Measurements from ENCODE around the gene SIRT2.
"Not testable (repeated sequence)": the region's sequence is repeated elsewhere in the genome, so short reads cannot be mapped to it uniquely, and the experiment has no call there.

Gene SIRT2

DNA sequence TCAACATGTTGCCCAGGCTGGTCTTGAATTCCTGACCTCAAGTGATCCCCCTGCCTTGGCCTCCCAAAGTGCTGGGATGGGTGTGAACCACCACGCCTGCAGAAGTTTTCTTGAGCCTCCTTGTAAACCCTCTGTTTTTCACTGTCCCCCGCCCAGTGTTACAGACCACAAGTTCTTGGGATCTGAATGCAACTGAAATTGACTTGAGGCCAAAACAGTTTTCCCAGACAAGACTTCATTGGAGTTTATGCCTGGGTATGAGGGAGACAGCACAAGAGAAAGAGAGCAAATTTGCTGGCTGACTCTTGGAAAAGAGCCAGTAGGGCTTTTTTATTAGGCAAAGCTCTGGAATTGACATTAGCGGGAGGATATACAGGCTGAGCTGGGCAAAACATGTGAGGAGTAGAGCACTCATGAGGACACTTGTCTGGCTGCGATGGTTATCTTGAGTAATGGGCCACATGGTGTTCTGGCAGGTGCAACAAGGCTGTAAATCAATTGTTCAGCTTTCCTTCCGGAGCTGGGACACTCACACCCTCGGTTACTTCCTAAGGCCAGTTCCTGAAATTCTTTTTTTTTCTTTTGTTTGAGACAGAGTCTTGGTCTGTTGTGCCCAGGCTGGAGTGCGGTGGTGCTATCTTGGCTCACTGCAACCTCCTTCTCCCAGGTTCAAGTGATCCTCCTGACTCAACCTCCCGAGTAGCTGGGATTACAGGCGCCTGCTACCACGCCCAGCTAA lies 36.9 kb downstream of the SIRT2 start:
- DNase-seq = peak; percentile 72

DNA sequence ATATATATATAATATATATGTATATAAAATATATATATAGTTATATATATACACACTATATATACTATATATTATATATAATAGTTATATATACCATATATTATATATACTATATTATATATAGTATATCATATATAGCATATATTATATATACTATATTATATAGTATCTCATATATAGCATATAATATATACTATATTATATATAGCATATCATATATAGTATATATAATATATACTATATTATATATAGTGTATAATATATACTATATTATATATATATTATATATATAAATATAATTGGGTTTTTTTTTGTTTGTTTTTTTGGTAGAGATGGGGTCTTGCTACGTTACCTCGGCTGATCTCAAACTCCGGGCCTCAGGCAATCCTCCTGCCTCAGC lies 38.0 kb downstream of the SIRT2 start:
- no peak for DNase-seq

DNA sequence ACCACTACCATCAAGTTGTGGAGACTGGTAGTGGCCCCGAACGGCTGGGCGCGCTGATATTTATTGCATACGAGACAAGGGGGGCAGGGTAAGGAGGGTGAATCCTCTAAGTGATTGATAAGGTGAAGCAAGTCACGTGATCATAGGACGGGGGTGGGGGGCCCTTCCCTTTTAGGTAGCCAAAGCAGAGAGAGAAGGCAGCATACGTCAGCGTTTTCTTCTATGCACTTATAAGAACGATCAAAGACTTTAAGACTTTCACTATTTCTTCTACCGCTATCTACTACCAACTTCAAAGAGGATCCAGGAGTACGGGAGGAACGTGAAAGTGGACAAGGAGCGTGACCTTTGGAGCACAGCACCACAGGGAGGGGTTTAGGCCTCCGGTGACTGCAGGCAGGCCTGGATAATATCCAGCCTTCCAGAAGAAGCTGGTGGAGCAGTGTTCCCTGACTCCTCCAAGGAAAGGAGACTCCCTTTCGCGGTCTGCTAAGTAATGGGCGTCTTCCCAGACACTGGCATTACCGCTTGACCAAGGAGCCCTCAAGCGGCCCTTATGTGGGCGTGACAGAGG lies 39.7 kb downstream of the SIRT2 start:
- DNase-seq = not testable (repeated sequence)

DNA sequence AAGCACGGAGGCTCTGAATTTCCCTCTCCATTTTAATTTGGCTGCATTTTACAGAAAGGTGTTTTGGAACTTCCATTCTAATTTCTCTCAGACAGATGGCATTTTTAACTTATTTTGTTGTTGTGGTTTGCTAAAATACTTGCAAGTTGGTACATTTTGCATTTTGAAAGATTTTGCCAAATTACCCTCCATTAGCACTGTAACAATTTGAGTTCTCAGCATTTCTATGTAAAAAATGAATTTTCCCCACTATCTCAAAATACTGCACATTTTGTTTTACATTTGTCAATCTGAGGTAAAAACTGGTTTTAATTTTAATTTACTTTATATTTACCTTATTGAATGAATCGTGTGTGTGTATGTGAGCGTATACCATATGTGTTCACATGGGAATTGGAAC lies 42.6 kb downstream of the SIRT2 start:
- no peak for DNase-seq

DNA sequence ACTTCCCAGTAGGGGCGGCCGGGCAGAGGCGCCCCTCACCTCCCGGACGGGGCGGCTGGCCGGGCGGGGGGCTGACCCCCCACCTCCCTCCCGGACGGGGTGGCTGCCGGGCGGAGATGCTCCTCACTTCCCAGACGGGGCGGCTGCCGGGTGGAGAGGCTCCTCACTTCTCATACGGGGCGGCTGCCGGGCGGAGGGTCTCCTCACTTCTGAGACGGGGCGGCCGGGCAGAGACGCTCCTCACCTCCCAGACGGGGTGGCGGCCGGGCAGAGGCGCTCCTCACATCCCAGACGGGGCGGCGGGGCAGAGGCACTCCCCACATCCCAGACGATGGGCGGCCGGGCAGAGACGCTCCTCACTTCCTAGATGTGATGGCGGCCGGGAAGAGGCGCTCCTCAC lies 43.7 kb downstream of the SIRT2 start:
- DNase-seq = not testable (repeated sequence)

DNA sequence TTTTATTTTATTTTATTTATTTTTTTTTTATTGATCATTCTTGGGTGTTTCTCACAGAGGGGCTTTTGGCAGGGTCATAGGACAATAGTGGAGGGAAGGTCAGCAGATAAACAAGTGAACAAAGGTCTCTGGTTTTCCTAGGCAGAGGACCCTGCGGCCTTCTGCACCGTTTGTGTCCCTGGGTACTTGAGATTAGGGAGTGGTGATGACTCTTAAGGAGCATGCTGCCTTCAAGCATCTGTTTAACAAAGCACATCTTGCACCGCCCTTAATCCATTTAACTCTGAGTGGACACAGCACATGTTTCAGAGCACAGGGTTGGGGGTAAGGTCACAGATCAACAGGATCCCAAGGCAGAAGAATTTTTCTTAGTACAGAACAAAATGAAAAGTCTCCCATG lies 44.5 kb downstream of the SIRT2 start:
- not testable (repeated sequence) for DNase-seq

DNA sequence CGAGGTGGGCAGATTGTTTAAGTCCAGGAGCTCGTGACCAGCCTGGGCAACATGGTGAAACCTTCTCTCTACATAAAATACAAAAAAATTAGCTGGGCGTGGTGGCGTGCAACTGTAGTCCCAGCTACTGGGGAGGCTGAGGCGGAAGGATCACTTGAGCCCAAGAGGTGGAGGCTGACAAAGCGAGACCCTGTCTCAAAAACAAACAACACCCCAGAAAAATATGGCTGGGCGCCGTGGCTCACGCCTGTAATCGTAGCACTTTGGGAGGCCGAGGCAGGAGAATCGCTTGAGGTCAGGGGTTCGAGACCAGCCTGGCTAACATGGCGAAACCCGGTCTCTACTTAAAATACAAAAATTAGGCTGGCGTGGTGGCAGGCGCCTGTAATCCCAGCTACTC lies 46.2 kb downstream of the SIRT2 start:
- no peak for DNase-seq

DNA sequence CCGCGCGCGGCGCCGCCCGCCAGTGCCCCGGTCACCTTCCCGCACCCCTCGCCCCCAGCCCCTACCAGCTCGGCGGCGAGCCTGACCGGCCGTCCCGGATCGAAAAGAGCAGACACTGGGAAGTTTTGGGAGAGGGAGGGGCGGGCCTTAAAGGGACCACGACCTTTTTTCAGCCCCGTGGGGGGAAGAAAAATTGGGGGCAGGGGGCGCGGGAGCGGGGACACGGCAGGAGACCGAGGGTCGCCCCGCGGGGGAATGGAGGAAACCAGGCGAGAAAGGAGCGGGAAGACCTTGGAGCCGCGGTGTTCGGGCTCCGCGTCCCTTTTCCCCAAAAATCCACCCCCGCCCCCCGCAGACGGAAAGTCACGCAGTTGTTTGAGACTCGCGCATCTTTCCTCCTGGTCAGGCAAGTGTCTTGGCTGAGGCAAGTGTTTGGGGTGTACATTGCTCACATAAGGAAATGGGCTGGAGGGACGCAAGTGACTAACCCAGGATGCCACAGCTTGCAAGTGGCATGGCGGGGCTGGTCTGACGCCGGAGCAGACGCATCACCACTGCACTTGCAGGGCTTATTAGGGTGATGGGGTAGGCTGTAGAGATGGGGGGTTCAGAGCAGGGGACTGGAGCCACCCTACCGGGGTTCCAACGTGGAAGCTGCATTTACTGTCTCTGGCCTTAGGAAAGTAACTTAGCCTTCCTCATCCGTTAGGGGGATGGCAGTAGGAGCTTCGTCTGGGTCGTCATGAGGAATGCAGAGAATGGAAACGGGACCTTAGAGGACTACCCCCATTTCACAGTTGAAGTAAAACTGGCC lies 47.0 kb downstream of the SIRT2 start:
- DNase-seq = peak; percentile 78

DNA sequence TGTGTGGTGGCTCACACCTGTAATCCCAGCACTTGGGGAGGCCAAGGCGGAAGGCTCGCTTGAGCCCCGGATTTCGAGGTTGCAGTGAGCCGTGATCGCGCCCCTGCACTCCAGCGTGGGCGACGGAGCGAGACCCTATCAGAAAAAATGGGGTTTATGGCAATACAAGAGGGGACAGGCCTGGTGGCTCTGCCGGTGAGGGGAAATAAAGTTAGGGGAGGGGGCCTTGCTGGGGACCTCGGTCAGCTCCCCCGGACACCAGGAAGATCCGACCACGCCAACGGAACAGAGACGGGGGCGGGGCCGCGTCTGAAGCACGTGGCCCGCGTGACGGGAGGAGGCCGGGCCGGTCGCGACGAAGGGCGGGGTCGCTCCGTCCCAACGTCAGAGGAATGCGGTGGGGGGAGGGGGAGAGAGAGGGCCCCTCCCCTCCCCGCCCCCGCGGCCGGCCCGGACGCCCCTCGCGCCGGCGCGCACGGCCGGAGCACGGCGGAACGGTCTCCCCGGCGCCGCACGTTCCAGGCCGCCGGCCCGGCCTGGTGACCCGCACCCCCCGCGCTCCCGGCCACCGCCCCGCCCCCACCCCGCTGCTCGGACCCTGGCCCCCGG lies 47.7 kb downstream of the SIRT2 start:
- DNase-seq = peak; percentile 98

DNA sequence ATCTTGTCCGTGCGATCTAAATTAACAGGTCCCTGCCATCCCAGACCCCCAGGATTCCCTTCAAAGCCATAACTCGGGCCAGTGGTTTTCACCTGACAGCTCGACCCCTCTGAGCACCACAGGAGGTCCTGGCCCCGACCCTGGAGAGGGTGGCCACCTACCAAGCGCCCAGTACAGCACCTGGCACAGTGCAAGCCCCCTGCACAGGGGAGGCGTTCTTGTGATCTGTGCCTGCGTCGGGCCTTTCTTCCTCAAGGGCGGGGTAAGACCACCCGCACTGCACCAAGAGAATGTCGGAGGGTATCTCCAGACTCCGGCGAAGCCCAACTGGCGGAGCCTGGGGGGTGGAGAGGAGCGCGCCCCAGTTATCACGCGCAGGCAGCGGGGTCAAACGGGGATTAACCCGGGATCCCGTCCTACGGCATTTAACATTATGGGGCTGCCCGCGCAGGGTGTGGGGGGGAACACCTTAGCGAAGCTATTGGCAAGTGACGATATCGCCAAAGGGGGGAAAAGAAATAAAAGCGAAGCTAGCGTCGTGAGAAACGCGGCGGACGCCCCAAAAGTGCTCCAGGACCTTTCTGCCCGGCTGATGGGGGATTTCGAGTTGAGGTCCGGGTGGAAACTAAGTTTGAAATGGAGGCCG lies 48.3 kb downstream of the SIRT2 start:
- DNase-seq = peak; percentile 66

DNA sequence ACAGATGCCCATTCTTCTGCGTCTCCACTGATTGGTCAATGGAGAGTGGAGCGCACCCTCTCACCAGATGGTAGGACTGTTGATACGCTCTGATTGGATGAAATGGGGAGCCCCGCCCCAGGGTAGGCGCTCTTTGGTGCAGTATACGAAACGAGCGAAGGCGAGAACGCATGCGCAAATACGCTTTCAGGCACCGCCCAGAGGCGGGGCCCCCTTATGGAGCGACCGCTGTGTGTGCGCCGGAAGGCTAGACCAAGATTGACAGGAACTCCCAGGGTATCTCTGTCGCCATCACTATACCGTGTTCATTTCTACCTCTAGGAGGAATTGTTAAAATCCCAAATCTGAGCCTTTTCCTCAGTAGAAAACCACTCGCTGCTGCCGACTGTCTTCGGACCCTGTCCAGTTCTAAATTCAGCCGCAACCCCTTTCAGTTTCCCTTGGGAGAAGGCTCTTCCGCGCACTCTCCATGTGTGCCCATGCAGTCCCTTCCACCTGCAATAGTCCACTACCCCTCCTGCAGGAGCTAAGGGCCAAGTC lies 48.9 kb downstream of the SIRT2 start:
- peak; percentile 100 for DNase-seq

DNA sequence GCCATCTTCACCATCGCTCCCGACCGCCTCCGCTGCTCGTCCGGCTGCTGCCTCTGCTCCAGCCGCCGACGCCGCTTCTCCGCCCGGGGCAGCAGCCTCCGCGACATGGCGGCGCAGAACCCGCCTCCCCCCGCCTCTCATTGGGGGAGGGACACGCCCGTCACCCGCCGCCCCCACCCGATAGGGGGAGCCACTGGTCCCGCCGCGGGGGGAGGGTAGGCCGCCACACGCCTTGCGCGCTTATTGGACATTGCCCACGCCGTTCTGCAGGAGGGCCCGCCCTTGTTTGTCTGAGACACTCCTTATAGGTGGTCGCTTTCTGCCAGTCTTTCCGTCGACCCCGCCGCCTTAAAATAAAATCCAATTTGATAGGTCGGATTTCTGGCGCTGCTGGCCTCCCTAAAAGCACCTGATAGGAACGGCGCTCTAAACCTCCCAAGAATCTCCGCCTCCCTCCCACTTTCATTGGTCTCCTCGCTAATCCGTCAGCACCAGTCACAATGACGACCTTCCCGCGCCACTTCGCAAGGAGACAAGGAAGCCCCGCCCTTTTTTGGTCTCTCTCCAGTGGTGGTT lies 49.5 kb downstream of the SIRT2 start, which contains the start of gene HNRNPL:
Gene HNRNPL, minus strand, starts transcription at position 127 of the 576 bp plus-strand sequence. Its CDS starts 20 bp downstream, at position 107.
- no peak for DNase-seq

DNA sequence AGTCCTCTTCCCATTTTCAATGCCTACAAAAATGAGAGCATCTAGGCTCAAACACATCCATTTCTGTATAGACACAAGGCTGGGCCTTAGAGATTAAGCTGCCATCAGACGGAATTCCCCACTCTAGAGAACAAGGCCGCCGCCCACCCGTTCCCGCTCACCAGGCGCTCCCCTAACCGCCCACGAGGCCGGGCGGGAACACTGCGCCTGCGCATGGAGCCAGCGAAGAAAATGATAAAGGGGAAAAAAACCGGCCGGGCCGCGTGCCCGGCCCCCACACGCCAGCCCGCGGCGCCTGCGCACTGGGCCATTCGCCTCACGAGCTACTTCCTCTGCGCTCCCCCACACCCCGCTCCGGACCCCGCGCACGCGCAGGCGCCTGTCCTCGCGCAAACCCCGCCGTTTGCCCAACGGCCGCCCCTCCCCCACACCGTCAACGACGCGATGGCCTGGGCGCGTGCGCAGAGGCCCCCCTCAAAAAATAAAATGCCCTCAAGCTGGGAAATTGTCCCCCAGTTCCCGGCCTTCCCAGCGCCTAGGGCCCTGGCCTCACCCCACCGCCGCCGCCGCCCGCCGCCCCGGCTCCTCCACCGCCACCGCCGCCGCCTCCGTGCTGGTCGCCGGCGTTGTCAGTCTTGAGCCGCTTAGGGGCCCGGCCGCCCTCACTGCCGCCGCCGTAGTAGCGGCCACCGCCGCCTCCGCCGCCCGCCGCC lies 50.1 kb downstream of the SIRT2 start:
- peak; percentile 99 for DNase-seq

DNA sequence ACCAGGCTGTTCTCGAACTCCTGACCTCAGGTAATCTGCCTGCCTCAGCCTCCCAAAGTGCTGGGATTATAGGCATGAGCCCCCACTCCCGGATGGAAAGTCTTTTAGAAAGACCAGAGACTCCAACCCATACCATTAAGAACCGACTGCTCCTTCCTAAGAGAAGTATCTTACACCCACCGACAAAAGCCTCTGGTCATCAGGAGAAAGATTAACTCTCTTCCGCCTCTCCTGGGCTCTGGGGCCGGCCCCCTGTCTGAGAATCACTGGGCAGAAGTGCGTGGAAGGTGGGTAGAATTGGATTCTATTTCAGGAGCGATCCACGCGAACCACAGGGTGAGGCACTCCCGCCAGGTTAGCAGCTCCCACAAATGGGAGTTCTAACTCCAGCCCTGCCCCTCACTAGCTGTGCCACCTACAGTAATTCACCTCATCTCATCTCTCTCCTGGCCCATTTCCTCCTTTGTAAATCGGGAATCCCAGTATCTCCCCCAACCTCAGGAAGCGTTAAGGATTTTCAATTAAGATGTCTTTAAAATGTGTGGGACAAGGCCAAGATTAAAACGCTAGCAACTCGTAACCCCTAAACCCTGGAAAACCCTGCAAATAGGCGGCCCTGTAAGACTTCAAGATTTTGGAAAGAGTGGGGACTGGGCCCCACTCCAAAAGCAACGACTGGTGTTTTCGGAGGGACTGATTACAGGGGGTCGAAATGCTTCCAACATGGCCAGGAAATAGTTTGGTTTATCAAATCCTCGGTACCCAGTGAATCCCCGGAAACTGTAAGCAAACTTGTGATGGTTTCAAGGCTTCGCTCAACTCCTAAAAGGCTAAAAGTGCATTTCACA lies 50.9 kb downstream of the SIRT2 start:
- DNase-seq = no peak

DNA sequence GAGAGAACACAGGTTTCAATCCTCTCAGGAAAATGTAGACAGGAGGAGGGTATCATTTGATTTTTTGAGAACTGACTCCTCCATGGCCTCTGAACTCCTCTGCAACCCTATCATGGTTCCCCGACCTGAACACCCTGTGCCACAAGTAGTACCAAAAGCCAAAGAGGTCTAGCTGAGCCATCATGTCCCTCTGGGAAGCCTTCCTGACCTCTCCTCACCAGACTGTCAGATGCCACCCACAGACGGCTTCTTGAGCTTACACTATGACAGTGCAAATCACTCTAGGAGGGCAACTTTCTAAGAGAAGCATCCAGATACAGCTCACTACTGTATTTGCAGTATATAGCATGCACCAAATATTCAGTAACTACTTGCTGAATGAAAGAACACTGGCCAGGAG lies 53.3 kb downstream of the SIRT2 start:
- DNase-seq = no peak

DNA sequence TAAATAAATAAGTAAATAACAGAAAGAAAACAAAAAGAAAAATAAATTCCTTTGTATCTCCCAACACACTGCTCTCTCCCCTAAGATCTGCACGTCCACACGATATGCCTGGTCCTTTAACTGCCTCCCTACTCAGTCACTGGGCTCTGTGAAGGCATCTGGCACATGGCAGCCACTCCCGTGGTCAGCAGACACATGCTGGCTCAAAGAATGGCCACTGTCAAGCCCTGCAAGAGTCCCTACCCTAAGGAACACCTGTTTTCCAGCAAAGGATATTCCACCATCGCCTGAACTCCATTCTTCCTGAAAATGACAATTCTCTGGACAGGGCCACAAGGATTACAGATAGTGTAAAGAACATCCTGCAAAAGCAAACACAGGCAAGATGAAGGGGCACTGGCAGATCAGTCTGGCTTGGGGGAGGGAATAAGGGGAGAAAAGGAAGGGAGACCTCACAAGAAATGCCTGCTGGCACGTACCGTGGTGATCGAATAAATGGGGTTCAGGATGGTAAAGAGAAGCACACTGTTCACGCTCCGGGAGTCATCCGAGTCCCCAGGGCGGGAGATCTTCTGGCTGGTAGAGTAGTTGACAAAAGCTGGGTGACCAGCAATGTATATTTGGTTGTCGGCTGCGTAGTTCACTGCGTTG lies 53.9 kb downstream of the SIRT2 start:
- DNase-seq = no peak

DNA sequence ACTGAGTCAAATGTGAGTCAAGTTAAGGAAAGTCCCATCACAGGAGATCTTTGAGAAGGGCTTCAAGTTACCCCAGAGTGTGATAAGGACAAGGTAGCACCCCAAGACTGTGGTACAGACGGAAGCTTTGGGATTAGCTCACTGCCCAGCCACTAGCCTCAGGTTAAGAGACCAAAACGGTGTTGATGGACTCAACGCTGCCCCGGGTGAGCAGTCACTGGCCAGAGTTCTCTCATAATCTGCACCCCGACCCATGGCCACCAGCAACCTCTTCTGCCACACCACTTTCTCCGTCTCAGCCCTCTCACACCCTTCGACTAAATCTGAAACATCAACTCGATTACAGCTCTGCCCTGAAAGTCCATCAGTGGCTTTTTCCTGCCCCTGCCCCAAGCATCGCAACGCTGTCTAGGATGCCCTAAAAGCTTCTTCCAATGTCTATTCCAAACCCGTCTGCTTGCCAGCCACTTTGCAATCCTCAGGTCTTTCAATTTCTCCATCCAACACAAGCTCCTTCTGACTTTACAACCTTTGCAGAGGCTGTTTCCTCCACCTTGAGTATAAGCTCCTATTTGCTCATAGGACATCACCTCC lies 55.2 kb downstream of the SIRT2 start:
- no peak for DNase-seq

DNA sequence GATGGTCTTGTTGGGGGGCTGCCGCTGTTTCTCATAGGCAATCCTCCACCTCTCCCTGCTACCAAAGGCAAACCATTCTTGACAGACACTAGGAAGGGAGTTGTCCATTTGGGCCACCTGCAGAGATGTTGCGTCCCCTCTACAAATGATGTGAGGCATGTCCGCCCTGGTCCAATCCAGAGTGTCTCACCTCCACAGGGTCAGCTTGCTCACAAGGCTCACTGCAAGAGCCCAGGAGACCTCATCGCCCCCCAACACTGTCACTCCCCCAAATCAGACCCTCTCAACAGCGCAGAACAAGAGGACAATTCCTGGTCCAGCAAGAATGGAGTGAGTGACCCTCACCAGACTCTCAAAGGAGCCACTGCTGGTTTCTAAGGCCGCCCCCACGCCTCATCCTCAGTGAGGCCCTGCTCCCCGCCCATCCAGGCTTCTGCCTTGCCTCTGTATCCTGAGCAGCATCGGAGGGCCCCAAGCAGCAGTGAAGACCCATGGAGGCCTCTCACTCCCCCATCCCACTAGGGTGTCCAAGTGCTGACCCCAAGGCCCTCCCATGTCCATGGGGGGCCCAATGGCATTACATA lies 56.2 kb downstream of the SIRT2 start:
- peak; percentile 2 for DNase-seq

All from hematopoietic multipotent progenitor cell treated with erythropoietin and hydrocortisone succinate and interleukin-3 and kit ligand, for 4 days (in vitro differentiated cells).